ENCODE data around the gene SLC26A4.

DNA sequence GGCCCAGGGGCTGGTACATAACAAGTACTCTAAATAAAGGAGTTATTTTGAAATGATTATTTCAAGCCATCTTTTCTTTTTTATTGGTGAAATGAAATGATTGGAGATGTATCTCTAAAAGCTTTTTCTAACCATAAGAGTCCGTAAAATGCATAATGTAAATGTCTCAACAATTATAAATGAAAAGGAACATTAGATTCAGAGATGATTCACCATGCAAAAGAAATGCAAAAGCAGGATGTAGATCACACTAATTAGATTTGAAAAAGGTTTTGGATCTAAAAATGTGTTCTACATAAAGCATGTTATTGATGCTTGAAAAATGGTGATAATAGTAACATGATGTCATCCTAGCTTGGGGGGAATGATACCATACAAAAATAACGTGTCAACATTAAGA, 15.6 kb downstream of the SLC26A4 start:
- TF ChIP-seq, protein P1, sequence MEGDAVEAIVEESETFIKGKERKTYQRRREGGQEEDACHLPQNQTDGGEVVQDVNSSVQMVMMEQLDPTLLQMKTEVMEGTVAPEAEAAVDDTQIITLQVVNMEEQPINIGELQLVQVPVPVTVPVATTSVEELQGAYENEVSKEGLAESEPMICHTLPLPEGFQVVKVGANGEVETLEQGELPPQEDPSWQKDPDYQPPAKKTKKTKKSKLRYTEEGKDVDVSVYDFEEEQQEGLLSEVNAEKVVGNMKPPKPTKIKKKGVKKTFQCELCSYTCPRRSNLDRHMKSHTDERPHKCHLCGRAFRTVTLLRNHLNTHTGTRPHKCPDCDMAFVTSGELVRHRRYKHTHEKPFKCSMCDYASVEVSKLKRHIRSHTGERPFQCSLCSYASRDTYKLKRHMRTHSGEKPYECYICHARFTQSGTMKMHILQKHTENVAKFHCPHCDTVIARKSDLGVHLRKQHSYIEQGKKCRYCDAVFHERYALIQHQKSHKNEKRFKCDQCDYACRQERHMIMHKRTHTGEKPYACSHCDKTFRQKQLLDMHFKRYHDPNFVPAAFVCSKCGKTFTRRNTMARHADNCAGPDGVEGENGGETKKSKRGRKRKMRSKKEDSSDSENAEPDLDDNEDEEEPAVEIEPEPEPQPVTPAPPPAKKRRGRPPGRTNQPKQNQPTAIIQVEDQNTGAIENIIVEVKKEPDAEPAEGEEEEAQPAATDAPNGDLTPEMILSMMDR (IDR thresholded peaks at IDR 0.05): no peak
- TF ChIP-seq POLR2A (IDR thresholded peaks at IDR 0.05): no peak
- TF ChIP-seq POLR2AphosphoS5 (IDR thresholded peaks at IDR 0.05): no peak
